IPS-18a (cell line): ENCODE data around the gene NAA80.
"Not testable (repeated sequence)": the region's sequence is repeated elsewhere in the genome, so short reads cannot be mapped to it uniquely, and the experiment has no call there.

Source experiments
- H3K27ac ChIP-seq: one replicate; pipeline ENCODE4 v1.5.1; 2013; ENCODE audit warnings: low read length
- H3K27me3 ChIP-seq: one replicate; pipeline ENCODE4 v1.6.1; 2013; ENCODE audit warnings: mild to moderate bottlenecking, low read length; ENCODE audit not compliant: control insufficient read depth, insufficient read depth
- H3K36me3 ChIP-seq: one replicate; pipeline ENCODE4 v1.6.1; 2013; ENCODE audit warnings: low read depth, low read length; ENCODE audit not compliant: control insufficient read depth
- H3K4me1 ChIP-seq: one replicate; pipeline ENCODE4 v1.6.1; 2013; ENCODE audit warnings: low read depth, low read length; ENCODE audit not compliant: control insufficient read depth
- H3K4me3 ChIP-seq: one replicate; pipeline ENCODE4 v1.5.1; 2013; ENCODE audit warnings: low read length
- H3K9ac ChIP-seq: one replicate; pipeline ENCODE4 v1.6.1; 2013; ENCODE audit warnings: mild to moderate bottlenecking, low read length, moderate library complexity
- H3K9me3 ChIP-seq: one replicate; pipeline ENCODE4 v1.6.1; 2013; ENCODE audit warnings: low read depth, low read length; ENCODE audit not compliant: control insufficient read depth

NAA80 gene

GRCh38 chr3:50278880-50279224 is 20.4 kb downstream of the NAA80 start, which contains the start of gene LSMEM2:
Gene LSMEM2 (plus strand): TSS chr3:50279087. CDS start chr3:50279114, 27 bp downstream.
- no peaks in the 10 kb centered on the region for H3K36me3 ChIP-seq
- peaks cover 6% of the 10 kb centered on the region for H3K4me1 ChIP-seq
- H3K4me3 ChIP-seq, result no peak within 1 kb of the TSS
- H3K9me3 ChIP-seq, result no peaks in the 10 kb centered on the region
- no peak within 1 kb of the TSS for H3K9ac ChIP-seq
- H3K27ac ChIP-seq, result no peak within 1 kb of the TSS
- peaks cover 32% of the 10 kb centered on the region for H3K27me3 ChIP-seq

GRCh38 chr3:50278123-50278879 is 20.9 kb downstream of the NAA80 start:
- Histone ChIP-seq H3K27me3 (peaks cover 38% of the 10 kb centered on the region), H3K9ac (no peak overlapping the region)

DNA sequence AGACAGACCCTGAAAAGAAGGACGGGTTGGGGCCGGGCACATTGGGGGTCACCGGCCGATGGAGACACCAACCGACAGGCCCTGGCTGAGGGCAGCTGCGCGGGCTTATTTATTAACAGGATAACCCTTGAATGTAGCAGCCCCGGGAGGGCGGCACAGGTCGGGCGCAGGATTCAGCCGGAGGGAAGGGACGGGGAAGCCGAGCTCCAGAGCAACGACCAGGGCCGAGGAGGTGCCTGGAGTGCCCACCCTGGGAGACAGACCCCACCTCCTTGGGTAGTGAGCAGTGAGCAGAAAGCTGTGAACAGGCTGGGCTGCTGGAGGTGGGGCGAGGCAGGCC is 22.5 kb downstream of the NAA80 start:
- H3K4me3 ChIP-seq, result no peak overlapping the region
- no peaks in the 10 kb centered on the region for H3K9me3 ChIP-seq
- no peak overlapping the region for H3K27ac ChIP-seq
- no peaks in the 10 kb centered on the region for H3K36me3 ChIP-seq
- H3K27me3 ChIP-seq, result peaks cover 43% of the 10 kb centered on the region
- no peak overlapping the region for H3K9ac ChIP-seq
- peaks cover 6% of the 10 kb centered on the region for H3K4me1 ChIP-seq

More at GRCh38 chr3:50278123-50278879, 20.9 kb downstream of the NAA80 start:
- no peaks in the 10 kb centered on the region for H3K9me3 ChIP-seq
- H3K4me1 ChIP-seq, result peaks cover 6% of the 10 kb centered on the region
- no peaks in the 10 kb centered on the region for H3K36me3 ChIP-seq
- no peak overlapping the region for H3K4me3 ChIP-seq
- no peak overlapping the region for H3K27ac ChIP-seq

- Histone ChIP-seq H3K9ac (peak overlapping the region; percentile 23), H3K27ac (no peak overlapping the region), H3K4me3 (peak overlapping the region; percentile 59), H3K9me3 (no peaks in the 10 kb centered on the region), H3K4me1 (peaks cover 6% of the 10 kb centered on the region), H3K27me3 (peaks cover 43% of the 10 kb centered on the region), H3K36me3 (no peaks in the 10 kb centered on the region)
These were observed 23.0 kb downstream of the NAA80 start for GRCh38 chr3:50275996-50276761.

GRCh38 chr3:50275141-50275995 is 23.8 kb downstream of the NAA80 start:
- Histone ChIP-seq H3K27ac (no peak overlapping the region), H3K9me3 (no peaks in the 10 kb centered on the region), H3K36me3 (no peaks in the 10 kb centered on the region), H3K4me1 (peaks cover 6% of the 10 kb centered on the region), H3K9ac (peak overlapping the region; percentile 23), H3K27me3 (peaks cover 43% of the 10 kb centered on the region), H3K4me3 (peak overlapping the region; percentile 59)

DNA sequence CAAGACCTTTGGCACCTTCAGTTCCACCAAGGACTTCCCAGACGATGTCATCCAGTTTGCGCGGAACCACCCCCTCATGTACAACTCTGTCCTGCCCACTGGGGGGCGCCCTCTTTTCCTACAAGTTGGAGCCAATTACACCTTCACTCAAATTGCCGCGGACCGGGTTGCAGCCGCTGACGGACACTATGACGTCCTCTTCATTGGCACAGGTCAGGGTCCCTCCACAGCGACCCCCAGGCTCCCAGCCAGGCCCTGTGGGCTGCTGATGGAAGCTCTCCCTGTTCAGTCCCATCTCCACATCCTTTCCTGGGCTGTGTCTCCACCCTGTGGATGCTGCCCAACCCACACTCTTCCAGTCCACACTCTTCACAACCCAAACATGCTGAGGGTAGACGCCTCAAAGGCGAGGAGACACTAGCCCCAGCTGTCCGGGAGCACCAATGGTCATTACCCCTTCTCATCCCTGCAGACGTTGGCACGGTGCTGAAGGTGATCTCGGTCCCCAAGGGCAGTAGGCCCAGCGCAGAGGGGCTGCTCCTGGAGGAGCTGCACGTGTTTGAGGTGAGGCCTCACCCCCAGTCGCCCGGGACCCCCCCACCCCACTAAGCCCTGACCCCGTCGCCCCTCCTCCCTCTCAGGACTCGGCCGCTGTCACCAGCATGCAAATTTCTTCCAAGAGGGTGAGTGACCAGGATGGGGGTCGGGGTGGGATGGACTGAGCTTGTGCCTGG is 24.7 kb downstream of the NAA80 start:
- no peaks in the 10 kb centered on the region for H3K9me3 ChIP-seq
- H3K9ac ChIP-seq, result peak overlapping the region; percentile 23
- H3K4me1 ChIP-seq, result peaks cover 6% of the 10 kb centered on the region
- no peak overlapping the region for H3K27ac ChIP-seq
- H3K27me3 ChIP-seq, result peaks cover 43% of the 10 kb centered on the region
- H3K4me3 ChIP-seq, result peak overlapping the region; percentile 59
- H3K36me3 ChIP-seq, result no peaks in the 10 kb centered on the region

DNA sequence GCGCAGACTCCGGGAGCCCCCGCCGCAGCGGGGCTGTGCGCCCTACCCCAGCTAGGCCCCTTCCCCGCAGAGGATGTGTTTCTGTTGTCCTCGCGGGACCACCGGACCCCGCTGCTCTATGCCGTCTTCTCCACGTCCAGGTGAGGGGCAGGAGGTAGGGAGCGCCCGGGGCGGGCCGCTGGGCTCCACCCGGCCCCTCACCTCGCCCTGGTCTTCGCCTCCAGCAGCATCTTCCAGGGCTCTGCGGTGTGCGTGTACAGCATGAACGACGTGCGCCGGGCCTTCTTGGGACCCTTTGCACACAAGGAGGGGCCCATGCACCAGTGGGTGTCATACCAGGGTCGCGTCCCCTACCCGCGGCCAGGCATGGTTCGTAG is 25.5 kb downstream of the NAA80 start:
- Histone ChIP-seq H3K4me1 (peaks cover 6% of the 10 kb centered on the region), H3K4me3 (no peak overlapping the region), H3K27me3 (peaks cover 43% of the 10 kb centered on the region), H3K36me3 (no peaks in the 10 kb centered on the region), H3K27ac (no peak overlapping the region), H3K9me3 (no peaks in the 10 kb centered on the region), H3K9ac (no peak overlapping the region)

DNA sequence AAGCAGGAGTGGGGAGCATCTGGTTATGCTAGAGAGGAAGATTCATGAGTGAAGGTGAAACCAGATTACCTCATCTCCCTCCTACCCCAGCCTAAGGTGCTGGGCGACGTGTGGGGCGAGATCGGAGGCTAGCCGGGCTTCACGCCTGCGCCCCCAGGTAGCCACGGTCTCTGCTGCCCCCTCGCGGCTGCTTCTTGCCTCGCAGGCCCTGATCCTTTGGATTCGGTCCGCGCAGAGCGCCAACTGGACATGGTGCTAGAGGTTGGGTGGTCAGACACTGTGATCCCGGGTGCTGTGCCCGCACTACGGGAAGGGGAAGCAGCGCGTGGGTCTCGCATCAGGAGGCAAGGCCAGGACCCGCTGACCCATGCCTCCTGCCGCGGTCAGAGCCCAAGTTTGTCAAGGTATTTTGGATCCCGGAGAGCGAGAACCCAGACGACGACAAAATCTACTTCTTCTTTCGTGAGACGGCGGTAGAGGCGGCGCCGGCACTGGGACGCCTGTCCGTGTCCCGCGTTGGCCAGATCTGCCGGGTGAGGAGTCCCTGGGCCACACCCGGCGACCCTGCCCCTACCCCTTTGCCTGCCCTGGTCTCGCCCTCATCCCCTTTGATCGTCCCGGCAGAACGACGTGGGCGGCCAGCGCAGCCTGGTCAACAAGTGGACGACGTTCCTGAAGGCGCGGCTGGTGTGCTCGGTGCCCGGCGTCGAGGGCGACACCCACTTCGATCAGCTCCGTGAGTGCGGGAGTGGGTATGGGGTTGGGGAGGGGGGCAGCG is 26.1 kb downstream of the NAA80 start:
- Histone ChIP-seq H3K27me3 (peaks cover 43% of the 10 kb centered on the region), H3K36me3 (no peaks in the 10 kb centered on the region), H3K4me1 (peaks cover 10% of the 10 kb centered on the region), H3K9ac (no peak overlapping the region), H3K27ac (no peak overlapping the region), H3K9me3 (no peaks in the 10 kb centered on the region), H3K4me3 (peak overlapping the region; percentile 31)

- peaks cover 43% of the 10 kb centered on the region for H3K27me3 ChIP-seq
- H3K9me3 ChIP-seq, H3K4me3 ChIP-seq, H3K27ac ChIP-seq, H3K36me3 ChIP-seq, H3K9ac ChIP-seq: not testable (repeated sequence)
- H3K4me1 ChIP-seq, result peaks cover 15% of the 10 kb centered on the region
These were observed 26.7 kb downstream of the NAA80 start for GRCh38 chr3:50272538-50272910.

DNA sequence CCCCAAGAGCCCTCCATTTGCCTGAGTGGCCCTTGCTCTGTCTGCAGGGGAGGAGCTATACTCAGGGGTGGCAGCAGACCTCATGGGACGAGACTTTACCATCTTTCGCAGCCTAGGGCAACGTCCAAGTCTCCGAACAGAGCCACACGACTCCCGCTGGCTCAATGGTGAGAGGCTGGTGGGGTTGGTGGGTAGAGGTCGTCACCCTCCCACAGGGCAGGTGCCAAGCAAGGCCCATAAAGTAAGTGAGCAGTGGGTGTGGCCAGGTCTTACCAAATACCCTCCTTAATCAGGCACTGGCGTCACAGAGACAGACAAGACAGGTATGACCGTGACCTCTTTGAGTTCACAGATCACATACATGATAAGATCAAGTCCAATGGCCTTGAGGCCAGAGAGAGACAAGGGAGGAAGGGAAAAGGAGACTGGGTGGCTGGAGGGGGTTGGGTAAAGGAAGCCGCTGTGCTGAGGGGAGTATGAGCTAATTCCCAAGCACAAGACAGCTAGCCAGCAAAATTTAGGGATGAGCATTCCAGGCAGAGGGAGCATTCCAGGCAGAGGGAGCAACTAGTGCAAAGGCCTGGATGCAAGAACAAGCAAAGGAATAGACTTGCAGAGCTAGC is 27.8 kb downstream of the NAA80 start:
- Histone ChIP-seq H3K27ac (no peak overlapping the region), H3K36me3 (no peaks in the 10 kb centered on the region), H3K4me1 (peaks cover 24% of the 10 kb centered on the region), H3K9ac (no peak overlapping the region), H3K9me3 (no peaks in the 10 kb centered on the region), H3K4me3 (no peak overlapping the region), H3K27me3 (peaks cover 36% of the 10 kb centered on the region)
